HL-60 (cell line): ENCODE results near the gene HNRNPUL1.

ENCODE experiments used
- GABPA ChIP-seq: IDR thresholded peaks from 2 replicates; pipeline ENCODE4 v1.6.1; 2012; ENCODE audit warnings: low read depth
- POLR2AphosphoS5 ChIP-seq: IDR thresholded peaks from 2 replicates; pipeline ENCODE4 v1.6.1; 2012; ENCODE audit warnings: low read depth
- SPI1 ChIP-seq: IDR thresholded peaks from 2 replicates; pipeline ENCODE4 v1.6.1; 2012; ENCODE audit warnings: low read depth, mild to moderate bottlenecking, borderline replicate concordance
- TF ChIP-seq, protein P1 (sequence below): IDR thresholded peaks from 2 replicates; pipeline ENCODE4 v1.6.1; 2012; ENCODE audit warnings: low read depth; ENCODE audit not compliant: insufficient replicate concordance
- TF ChIP-seq, protein P2 (sequence below): IDR thresholded peaks from one replicate; pipeline ENCODE4 v1.5.1; 2011; ENCODE audit warnings: low read length, control low read depth, inconsistent platforms; ENCODE audit not compliant: insufficient read depth

DNA sequence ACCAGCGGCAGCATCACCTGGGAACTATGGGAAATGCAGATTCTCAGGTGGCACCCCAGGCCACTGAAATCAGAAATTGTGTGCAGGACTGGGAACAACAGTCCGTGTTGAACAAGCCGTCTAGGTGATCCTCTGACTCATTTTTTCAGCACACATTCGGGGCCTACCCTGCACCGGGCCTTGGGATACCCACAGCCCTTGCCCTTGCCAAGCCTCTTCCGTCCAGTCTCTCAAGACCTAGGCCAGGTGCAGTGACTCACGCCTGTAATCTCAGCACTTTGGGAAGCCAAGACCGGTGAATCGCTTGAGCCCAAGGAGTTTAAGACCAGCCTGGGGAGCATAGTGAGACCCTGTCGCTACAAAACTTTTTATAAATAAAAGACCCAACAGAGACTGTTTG is 71.3 kb downstream of the HNRNPUL1 start:
- TF ChIP-seq, protein P1, sequence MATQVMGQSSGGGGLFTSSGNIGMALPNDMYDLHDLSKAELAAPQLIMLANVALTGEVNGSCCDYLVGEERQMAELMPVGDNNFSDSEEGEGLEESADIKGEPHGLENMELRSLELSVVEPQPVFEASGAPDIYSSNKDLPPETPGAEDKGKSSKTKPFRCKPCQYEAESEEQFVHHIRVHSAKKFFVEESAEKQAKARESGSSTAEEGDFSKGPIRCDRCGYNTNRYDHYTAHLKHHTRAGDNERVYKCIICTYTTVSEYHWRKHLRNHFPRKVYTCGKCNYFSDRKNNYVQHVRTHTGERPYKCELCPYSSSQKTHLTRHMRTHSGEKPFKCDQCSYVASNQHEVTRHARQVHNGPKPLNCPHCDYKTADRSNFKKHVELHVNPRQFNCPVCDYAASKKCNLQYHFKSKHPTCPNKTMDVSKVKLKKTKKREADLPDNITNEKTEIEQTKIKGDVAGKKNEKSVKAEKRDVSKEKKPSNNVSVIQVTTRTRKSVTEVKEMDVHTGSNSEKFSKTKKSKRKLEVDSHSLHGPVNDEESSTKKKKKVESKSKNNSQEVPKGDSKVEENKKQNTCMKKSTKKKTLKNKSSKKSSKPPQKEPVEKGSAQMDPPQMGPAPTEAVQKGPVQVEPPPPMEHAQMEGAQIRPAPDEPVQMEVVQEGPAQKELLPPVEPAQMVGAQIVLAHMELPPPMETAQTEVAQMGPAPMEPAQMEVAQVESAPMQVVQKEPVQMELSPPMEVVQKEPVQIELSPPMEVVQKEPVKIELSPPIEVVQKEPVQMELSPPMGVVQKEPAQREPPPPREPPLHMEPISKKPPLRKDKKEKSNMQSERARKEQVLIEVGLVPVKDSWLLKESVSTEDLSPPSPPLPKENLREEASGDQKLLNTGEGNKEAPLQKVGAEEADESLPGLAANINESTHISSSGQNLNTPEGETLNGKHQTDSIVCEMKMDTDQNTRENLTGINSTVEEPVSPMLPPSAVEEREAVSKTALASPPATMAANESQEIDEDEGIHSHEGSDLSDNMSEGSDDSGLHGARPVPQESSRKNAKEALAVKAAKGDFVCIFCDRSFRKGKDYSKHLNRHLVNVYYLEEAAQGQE = no peak
- TF ChIP-seq, protein P2, sequence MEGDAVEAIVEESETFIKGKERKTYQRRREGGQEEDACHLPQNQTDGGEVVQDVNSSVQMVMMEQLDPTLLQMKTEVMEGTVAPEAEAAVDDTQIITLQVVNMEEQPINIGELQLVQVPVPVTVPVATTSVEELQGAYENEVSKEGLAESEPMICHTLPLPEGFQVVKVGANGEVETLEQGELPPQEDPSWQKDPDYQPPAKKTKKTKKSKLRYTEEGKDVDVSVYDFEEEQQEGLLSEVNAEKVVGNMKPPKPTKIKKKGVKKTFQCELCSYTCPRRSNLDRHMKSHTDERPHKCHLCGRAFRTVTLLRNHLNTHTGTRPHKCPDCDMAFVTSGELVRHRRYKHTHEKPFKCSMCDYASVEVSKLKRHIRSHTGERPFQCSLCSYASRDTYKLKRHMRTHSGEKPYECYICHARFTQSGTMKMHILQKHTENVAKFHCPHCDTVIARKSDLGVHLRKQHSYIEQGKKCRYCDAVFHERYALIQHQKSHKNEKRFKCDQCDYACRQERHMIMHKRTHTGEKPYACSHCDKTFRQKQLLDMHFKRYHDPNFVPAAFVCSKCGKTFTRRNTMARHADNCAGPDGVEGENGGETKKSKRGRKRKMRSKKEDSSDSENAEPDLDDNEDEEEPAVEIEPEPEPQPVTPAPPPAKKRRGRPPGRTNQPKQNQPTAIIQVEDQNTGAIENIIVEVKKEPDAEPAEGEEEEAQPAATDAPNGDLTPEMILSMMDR = no peak
- no peak for TF ChIP-seq POLR2AphosphoS5
- TF ChIP-seq SPI1 = no peak
- no peak for TF ChIP-seq GABPA
